Panc1 (cell line): ENCODE results near the gene ATG4B. TPM values are rescaled to one million over a fixed set of nuclear protein-coding genes. Genes with fewer than 3 reads are reported as not detected.

Experiments
- ATAC-seq: fragments of 200-7000 bp; cut with Tn5 transposase; 2 replicates; pipeline ENCODE4 v1.9.1; 2020; ENCODE audit warnings: mild to moderate bottlenecking, moderate library complexity
- BruUV-seq: library from RNA; stranded (reverse); fragments of 400-500 nt; replicated peaks from 2 replicates; lab custom pipeline; 2021; lab: Mats Ljungman, UMichigan
- CTCF ChIA-PET: fragments of 300-600 bp; sonication (Branson Sonifier 250); formaldehyde crosslinking; loops from one replicate; lab custom pipeline; 2022; ENCODE audit warnings: antibody characterized with exemption; lab: Charles Lee
- POLR2A ChIA-PET: fragments of 300-600 bp; sonication (Branson Sonifier 250); formaldehyde crosslinking; loops from one replicate; lab custom pipeline; 2022; ENCODE audit warnings: antibody characterized with exemption; lab: Charles Lee
- DNase-seq: peaks from one replicate; pipeline ENCODE4 v3.0.0-alpha.2; 2010; ENCODE audit warnings: low read depth, low spot score
- H3K27ac ChIP-seq: 2 replicates; pipeline ENCODE4 v1.5.1; 2011; ENCODE audit warnings: mild to moderate bottlenecking, low read length, inconsistent platforms
- H3K27me3 ChIP-seq: fragments of 200-500 bp; sonication (Bioruptor generic); 2 replicates; pipeline ENCODE4 v1.6.0; 2014; ENCODE audit warnings: low read length, inconsistent platforms; ENCODE audit not compliant: control insufficient read depth, insufficient read depth
- H3K36me3 ChIP-seq: fragments of 200-500 bp; sonication (Bioruptor generic); 2 replicates; pipeline ENCODE4 v1.5.1; 2014; ENCODE audit warnings: inconsistent platforms, mild to moderate bottlenecking, low read length, moderate library complexity; ENCODE audit not compliant: control insufficient read depth, insufficient read depth
- H3K4me1 ChIP-seq: 2 replicates; pipeline ENCODE4 v1.5.1; 2011; ENCODE audit warnings: inconsistent platforms, mild to moderate bottlenecking, low read length, moderate library complexity; ENCODE audit not compliant: control insufficient read depth, insufficient read depth
- H3K4me3 ChIP-seq, 2 experiments: 2 replicates each; pipeline ENCODE4 v1.5.1; 2011 to 2012; ENCODE audit warnings: low read depth in 2 of 2, low read length in 2 of 2, mild to moderate bottlenecking in 2 of 2, inconsistent platforms in 1 of 2, moderate library complexity in 1 of 2
- H3K9me3 ChIP-seq: fragments of 200-500 bp; sonication (Bioruptor generic); 2 replicates; pipeline ENCODE4 v1.5.1; 2014; ENCODE audit warnings: low read depth, mild to moderate bottlenecking, inconsistent platforms, low read length, moderate library complexity; ENCODE audit not compliant: control insufficient read depth, insufficient read depth
- POLR2AphosphoS5 ChIP-seq: IDR thresholded peaks from 2 replicates; pipeline ENCODE4 v1.6.1; 2012; ENCODE audit warnings: mild to moderate bottlenecking, low read depth, low read length, moderate library complexity
- SIN3A ChIP-seq: IDR thresholded peaks from 2 replicates; pipeline ENCODE4 v1.6.1; 2012; ENCODE audit warnings: low read depth, mild to moderate bottlenecking, low read length, moderate library complexity, borderline replicate concordance; ENCODE audit not compliant: insufficient read depth
- TCF7L2 ChIP-seq: IDR thresholded peaks from 2 replicates; pipeline ENCODE4 v1.6.1; 2011; ENCODE audit warnings: mild to moderate bottlenecking, low read depth, low read length, inconsistent platforms
- in situ Hi-C: cut with HindIII; loops from 2 replicates; pipeline ENCODE4 v1.10.0; 2016; ENCODE audit warnings: low sequenced_read_pairs, low pct_unique_long_range_greater_than_20kb
- intact Hi-C: fragments of 100-400 bp; cut with micrococcal nuclease; formaldehyde crosslinking; loops from one replicate; pipeline ENCODE4 v1.10.0; 2022; ENCODE audit not compliant: unreplicated experiment
- total RNA-seq: library from RNA; stranded (reverse); gene quantifications from one replicate; pipeline ENCODE4 v1.2.1, GENCODE V29; 2021; ENCODE audit not compliant: unreplicated experiment
- TF ChIP-seq, protein P1 (sequence below): fragments of 450-650 bp; IDR thresholded peaks from 2 replicates; pipeline ENCODE4 v1.5.1; 2017; ENCODE audit warnings: mild to moderate bottlenecking
- TF ChIP-seq, protein P2 (sequence below), 2 experiments: IDR thresholded peaks; 2 replicates each; pipeline ENCODE4 v1.6.1; 2011 to 2012; ENCODE audit warnings: low read depth in 2 of 2, control low read depth in 1 of 2, low read length in 1 of 2, mild to moderate bottlenecking in 1 of 2, moderate library complexity in 1 of 2; ENCODE audit not compliant: insufficient read depth in 1 of 2

The ATG4B gene
- total RNA-seq, 1 experiment from 2014 or later = 84.2 TPM

- TF ChIP-seq TCF7L2 (no peak), POLR2AphosphoS5 (no peak), SIN3A (no peak)
- TF ChIP-seq, protein P1, sequence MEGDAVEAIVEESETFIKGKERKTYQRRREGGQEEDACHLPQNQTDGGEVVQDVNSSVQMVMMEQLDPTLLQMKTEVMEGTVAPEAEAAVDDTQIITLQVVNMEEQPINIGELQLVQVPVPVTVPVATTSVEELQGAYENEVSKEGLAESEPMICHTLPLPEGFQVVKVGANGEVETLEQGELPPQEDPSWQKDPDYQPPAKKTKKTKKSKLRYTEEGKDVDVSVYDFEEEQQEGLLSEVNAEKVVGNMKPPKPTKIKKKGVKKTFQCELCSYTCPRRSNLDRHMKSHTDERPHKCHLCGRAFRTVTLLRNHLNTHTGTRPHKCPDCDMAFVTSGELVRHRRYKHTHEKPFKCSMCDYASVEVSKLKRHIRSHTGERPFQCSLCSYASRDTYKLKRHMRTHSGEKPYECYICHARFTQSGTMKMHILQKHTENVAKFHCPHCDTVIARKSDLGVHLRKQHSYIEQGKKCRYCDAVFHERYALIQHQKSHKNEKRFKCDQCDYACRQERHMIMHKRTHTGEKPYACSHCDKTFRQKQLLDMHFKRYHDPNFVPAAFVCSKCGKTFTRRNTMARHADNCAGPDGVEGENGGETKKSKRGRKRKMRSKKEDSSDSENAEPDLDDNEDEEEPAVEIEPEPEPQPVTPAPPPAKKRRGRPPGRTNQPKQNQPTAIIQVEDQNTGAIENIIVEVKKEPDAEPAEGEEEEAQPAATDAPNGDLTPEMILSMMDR = no peak
- TF ChIP-seq, protein P2, sequence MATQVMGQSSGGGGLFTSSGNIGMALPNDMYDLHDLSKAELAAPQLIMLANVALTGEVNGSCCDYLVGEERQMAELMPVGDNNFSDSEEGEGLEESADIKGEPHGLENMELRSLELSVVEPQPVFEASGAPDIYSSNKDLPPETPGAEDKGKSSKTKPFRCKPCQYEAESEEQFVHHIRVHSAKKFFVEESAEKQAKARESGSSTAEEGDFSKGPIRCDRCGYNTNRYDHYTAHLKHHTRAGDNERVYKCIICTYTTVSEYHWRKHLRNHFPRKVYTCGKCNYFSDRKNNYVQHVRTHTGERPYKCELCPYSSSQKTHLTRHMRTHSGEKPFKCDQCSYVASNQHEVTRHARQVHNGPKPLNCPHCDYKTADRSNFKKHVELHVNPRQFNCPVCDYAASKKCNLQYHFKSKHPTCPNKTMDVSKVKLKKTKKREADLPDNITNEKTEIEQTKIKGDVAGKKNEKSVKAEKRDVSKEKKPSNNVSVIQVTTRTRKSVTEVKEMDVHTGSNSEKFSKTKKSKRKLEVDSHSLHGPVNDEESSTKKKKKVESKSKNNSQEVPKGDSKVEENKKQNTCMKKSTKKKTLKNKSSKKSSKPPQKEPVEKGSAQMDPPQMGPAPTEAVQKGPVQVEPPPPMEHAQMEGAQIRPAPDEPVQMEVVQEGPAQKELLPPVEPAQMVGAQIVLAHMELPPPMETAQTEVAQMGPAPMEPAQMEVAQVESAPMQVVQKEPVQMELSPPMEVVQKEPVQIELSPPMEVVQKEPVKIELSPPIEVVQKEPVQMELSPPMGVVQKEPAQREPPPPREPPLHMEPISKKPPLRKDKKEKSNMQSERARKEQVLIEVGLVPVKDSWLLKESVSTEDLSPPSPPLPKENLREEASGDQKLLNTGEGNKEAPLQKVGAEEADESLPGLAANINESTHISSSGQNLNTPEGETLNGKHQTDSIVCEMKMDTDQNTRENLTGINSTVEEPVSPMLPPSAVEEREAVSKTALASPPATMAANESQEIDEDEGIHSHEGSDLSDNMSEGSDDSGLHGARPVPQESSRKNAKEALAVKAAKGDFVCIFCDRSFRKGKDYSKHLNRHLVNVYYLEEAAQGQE (IDR thresholded peaks at IDR 0.05; ENCODE audit: insufficient read depth in 1 of 2, low read depth in 2 of 2, low read length in 1 of 2) = no peak
- intact Hi-C loops = no loop called here
- Histone ChIP-seq H3K9me3 (no peaks in the 10 kb centered on the region), H3K4me3 (no peak overlapping the region), H3K36me3 (no peaks in the 10 kb centered on the region), H3K27me3 (no peaks in the 10 kb centered on the region), H3K27ac (no peak overlapping the region), H3K4me1 (no peaks in the 10 kb centered on the region)
- DNase-seq = no peak
- POLR2A ChIA-PET = no interaction called here
- no TSS peak for BruUV-seq
- in situ Hi-C loops = no loop called here
- CTCF ChIA-PET = no interaction called here
- no peak for ATAC-seq
These were observed 84.4 kb downstream of the ATG4B start for GRCh38 chr2:241721852-241722251.

- H3K9me3 ChIP-seq = no peaks in the 10 kb centered on the region
- TF ChIP-seq, protein P1 = no peak
- TF ChIP-seq TCF7L2 (no peak), POLR2AphosphoS5 (no peak), SIN3A (no peak)
- TF ChIP-seq, protein P2 (IDR thresholded peaks at IDR 0.05; ENCODE audit: insufficient read depth in 1 of 2, low read depth in 2 of 2, low read length in 1 of 2) = no peak
- no peak overlapping the region for H3K4me3 ChIP-seq
- in situ Hi-C loops = no loop called here
- CTCF ChIA-PET = no interaction called here
- no peaks in the 10 kb centered on the region for H3K4me1 ChIP-seq
- DNase-seq (no peak), ATAC-seq (no peak)
- H3K27me3 ChIP-seq = no peaks in the 10 kb centered on the region
- intact Hi-C loops = no loop called here
- H3K36me3 ChIP-seq = no peaks in the 10 kb centered on the region
- H3K27ac ChIP-seq = no peak overlapping the region
- POLR2A ChIA-PET = no interaction called here
- BruUV-seq = no TSS peak
These were observed 85.5 kb downstream of the ATG4B start for GRCh38 chr2:241722896-241723454.
